Hepatocyte (in vitro differentiated cells): ENCODE data around the gene ALKBH4.
"Not testable (repeated sequence)": the region's sequence is repeated elsewhere in the genome, so short reads cannot be mapped to it uniquely, and the experiment has no call there.

Experiments used
- CTCF ChIP-seq: fragments of 200-600 bp; sonication (generic); IDR thresholded peaks from 2 replicates; pipeline ENCODE4 v1.5.1; 2016; ENCODE audit warnings: antibody characterized with exemption, mild to moderate bottlenecking; ENCODE audit not compliant: poor library complexity
- EZH2 ChIP-seq: fragments of 200-600 bp; sonication (generic); IDR thresholded peaks from 2 replicates; pipeline ENCODE4 v1.6.1; 2016; ENCODE audit warnings: antibody characterized with exemption, mild to moderate bottlenecking, borderline replicate concordance
- EZH2phosphoT487 ChIP-seq: fragments of 200-600 bp; sonication (generic); IDR thresholded peaks from one replicate; pipeline ENCODE4 v1.6.1; 2018; ENCODE audit warnings: antibody characterized with exemption, mild to moderate bottlenecking, low read depth, moderate library complexity; ENCODE audit not compliant: unreplicated experiment, severe bottlenecking

GRCh38 chr7:102454932-102455331 lies 9.7 kb downstream of the ALKBH4 start:
- TF ChIP-seq CTCF, EZH2phosphoT487, EZH2: not testable (repeated sequence)
